Activated gamma-delta T cell (primary cell): ENCODE data around the gene CDPF1.
"Not testable (repeated sequence)": the region's sequence is repeated elsewhere in the genome, so short reads cannot be mapped to it uniquely, and the experiment has no call there.

Experiments used
- DNase-seq: peaks from one replicate; lab custom pipeline; 2025; lab: John Stamatoyannopoulos, UW

CDPF1 gene

GRCh38 chr22:46224898-46225290 is 25.2 kb downstream of the CDPF1 start:
- DNase-seq = no peak

- DNase-seq = no peak
Measured at GRCh38 chr22:46224044-46224897, 25.8 kb downstream of the CDPF1 start.

- no peak for DNase-seq
Measured at GRCh38 chr22:46220921-46221320, 29.2 kb downstream of the CDPF1 start.

DNA sequence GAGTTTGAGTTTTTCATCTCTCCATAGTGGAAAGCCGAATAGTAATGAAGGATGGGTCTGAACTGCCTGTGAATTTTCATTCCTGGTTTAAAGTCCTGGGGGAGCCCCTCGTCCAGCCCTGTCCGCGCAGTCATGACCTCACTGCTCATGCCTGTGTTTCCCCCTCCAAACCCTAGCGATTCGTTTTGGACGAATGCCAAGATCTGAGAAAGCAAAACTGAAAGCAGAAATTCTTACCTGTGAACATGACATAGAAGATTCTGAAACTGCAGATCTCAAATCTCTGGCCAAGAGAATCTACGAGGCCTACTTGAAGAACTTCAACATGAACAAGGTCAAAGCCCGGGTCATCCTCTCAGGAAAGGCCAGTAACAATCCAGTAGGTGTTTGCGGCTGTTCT is 30.5 kb downstream of the CDPF1 start:
- no peak for DNase-seq

DNA sequence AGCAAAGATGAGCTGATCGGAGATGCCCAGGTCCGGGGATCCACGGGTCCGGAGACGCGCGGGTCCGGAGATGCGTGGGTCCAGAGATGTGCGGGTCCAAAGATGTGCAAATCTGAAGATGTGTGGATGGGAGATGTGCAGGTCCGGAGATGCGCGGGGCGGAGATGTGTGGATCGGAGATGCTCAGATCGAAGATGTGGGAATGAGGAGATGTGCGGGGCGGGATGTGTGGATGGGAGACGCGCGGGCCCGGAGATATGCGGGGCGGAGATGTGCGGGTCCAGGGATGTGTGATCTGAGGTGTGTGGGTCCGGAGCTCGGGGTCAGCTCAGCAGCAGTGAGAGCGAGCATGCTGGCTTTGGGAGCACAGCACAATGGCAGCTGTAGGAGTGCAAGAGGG is 35.5 kb downstream of the CDPF1 start:
- no peak for DNase-seq

DNA sequence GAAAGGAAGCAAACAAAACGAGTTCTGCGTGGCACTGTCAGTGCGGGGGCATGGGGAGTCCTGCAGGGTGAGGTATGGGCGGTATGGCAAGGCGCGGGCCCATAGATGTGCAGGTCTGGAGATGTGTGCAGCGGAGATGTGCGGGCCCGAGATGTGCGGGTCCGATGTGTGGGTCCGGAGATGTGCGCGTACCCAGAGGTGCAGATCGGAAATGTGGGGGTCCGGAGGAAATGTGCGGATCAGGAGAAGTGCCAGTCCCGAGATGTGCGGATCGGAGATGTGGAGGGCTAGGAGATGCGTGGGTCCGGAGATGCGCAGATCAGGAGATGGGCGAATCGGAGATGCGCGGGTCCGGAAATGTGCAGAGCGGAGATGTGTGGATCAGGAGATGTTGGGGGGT is 35.9 kb downstream of the CDPF1 start:
- no peak for DNase-seq

DNA sequence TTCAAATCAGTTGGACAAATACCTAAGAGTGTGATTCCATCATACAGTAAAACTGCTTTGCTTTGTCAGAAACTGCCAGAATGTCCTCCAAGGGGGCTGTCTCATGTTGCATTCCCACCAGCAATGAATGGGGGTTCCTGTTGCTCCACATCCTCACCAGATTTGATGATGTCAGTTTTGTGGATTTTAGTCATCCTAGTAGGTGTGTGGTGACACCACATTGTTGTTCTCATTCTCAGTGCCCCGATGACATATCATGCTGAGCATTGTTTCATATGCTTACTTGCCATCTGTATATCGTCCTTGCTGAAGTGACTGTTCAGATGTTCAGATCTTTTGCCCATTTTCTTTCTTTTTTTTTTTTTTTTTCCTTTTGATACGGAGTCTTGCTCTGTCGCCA is 37.0 kb downstream of the CDPF1 start:
- DNase-seq = no peak

DNA sequence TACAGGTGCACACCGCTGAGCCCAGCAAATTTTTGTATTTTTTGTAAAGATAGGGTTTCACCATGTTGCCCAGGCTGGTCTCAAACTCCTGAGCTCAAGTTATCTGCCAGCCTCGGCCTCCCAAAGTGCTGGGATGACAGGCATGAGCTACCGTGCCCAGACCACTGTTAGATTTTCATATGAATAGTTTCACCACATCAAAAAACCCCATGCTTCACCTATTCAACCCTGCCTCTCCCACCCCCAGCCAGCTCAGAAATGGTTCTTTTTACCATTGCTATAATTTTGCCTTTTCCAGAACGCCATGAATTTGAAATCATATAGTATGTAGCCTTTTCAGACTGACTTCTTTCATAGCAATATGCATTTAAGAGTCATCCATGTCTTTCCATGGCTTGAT is 37.9 kb downstream of the CDPF1 start:
- DNase-seq = no peak

DNA sequence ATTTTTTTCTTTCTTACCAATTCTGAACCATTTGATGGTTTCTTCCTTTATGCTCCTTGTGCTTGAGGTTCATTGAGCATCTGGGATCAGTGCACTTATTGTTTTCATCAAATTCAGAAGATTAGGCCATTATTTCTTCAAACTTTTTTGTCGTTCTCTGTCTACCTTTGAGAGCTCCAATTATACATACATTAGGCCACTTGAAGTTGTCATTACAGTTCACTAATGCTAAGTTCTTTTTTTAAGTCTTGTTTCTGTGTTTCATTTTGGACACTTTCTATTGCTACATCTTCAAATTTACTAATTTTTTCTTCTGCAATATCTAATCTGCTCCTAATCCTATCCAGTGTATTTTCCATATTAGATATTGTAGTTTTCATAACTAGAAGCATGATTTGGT is 40.8 kb downstream of the CDPF1 start:
- no peak for DNase-seq

- no peak for DNase-seq
Measured at GRCh38 chr22:46203601-46203980, 46.5 kb downstream of the CDPF1 start.

DNA sequence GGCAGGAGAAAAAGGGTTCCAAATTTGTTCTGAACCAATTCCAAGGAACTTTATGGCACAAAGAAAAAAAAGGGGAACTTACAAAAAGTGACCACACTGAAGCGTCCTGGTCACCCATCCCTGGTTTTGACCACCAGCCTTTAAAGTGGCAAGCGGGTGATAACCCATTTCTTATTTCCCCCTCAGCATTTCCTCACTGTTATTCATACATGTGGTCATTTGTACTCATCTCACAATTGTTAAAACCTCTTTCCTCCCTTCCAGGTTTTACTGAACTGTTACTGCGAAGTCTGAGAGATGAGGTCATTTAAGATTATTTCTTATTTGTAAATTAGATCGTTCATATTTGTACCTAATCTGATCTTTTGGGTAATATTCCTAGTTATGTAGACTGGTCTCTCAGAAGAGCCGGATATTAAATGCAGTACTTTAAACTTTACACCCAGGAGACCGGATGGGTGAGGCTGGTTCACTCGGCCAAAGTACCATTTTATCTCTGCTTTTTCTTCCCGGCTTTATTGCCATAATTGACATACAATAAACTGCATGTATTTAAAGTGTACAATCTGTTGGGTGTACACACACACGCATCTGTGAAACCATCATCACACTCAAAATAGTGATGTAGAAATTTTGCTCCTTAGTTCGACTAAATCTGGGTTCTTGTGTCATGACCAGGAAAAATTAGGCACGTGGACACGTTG is 47.0 kb downstream of the CDPF1 start:
- no peak for DNase-seq

DNA sequence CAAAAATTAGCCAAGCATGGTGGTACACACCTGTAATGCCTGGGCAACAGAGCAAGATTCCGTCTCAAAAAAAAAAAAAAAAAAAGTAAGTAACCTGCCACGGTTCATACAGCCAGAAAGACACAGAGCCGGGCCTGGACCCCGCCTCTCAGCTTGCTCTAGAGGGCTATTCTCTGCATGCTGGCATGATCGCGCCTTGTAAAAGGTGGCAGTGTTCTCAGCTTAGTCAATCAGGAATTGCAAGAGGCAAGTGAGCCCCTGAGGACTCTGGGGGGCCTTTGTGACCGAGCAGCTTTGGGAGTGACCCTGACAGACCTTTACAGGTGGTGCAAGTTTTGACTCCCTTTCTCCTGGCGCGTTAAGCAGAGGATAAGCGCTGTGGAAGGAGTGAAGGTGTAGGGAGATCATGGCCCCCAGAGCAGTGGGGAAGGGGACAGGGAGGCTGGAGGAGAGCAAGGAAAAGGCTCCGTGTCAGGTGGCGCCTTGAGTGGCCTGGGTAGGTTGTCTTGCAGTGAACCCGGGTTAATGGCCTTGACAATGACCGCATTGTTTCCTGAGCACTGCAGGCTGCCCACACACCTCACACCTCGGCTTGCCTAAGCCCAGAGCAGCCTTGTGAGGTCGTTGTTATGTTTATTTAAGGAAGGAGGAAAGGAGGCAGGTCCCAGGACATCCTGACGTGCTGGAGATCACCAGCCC is 48.9 kb downstream of the CDPF1 start:
- no peak for DNase-seq

DNA sequence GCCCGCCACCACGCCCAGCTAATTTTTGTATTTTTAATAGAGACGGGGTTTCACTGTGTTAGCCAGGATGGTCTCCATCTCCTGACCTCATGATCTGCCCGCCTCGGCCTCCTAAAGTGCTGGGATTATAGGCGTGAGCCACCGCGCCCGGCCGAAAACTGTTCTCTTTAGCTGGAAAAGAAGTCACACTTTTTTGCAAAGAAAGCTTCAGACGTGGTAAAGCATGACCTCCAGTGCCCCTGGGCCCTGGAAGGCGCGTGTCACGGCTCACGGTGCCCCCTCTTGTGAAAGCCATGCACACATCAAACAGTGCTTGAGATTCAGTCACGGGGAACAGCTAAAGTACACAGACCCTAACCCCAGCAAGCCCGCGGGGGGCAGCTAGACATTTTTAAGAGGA is 51.3 kb downstream of the CDPF1 start:
- DNase-seq = not testable (repeated sequence)

- no peak for DNase-seq
Measured at GRCh38 chr22:46198274-46198673, 51.8 kb downstream of the CDPF1 start.

- DNase-seq = no peak
Measured at GRCh38 chr22:46196278-46196677, 53.8 kb downstream of the CDPF1 start.

- DNase-seq = no peak
Measured at GRCh38 chr22:46195487-46196165, 54.5 kb downstream of the CDPF1 start.
